ENCODE data around the gene CFD. TPM values are rescaled to one million over a fixed set of nuclear protein-coding genes. Genes with fewer than 3 reads are reported as not detected.

CFD gene
- total RNA-seq, 2 donors from 2014 or later, result 134 to 825 TPM

GRCh38 chr19:812049-812746, 47.3 kb upstream of the CFD start:
- ATAC-seq (no peak), DNase-seq (no peak)
- TF ChIP-seq POLR2A (IDR thresholded peaks at IDR 0.05), result no peak
- no peak for TF ChIP-seq CTCF (IDR thresholded peaks at IDR 0.05)
- Histone ChIP-seq H3K9me3 (no peaks in the 10 kb centered on the region), H3K4me1 (no peaks in the 10 kb centered on the region), H3K27me3 (no peaks in the 10 kb centered on the region), H3K4me3 (no peak overlapping the region), H3K36me3 (replicated peaks in 1 of 2; ENCODE audit: insufficient read depth in 1 of 2, low read depth in 2 of 2) (peaks cover 24 to 34% of the 10 kb centered on the region in 2 donors), H3K27ac (no peak overlapping the region)
- intact Hi-C loops (cut with DNase I), result no loop called here
- 92% methylated on average over 31 to 61 of the region's 80 CpGs for WGBS, 2 donors

GRCh38 chr19:812747-813218, 46.7 kb upstream of the CFD start:
- ATAC-seq (no peak), DNase-seq (no peak)
- 87 to 100% methylated on average over 1 to 9 of the region's 72 CpGs for WGBS, 2 donors
- Histone ChIP-seq H3K4me1 (no peaks in the 10 kb centered on the region), H3K9me3 (no peaks in the 10 kb centered on the region), H3K4me3 (no peak overlapping the region), H3K27ac (no peak overlapping the region), H3K27me3 (no peaks in the 10 kb centered on the region), H3K36me3 (replicated peaks in 1 of 2; ENCODE audit: insufficient read depth in 1 of 2, low read depth in 2 of 2) (peaks cover 18 to 29% of the 10 kb centered on the region in 2 donors)
- TF ChIP-seq CTCF (IDR thresholded peaks at IDR 0.05) (no peak), POLR2A (IDR thresholded peaks at IDR 0.05) (no peak)
- intact Hi-C loops (cut with DNase I), result no loop called here

GRCh38 chr19:813219-814151, 46.0 kb upstream of the CFD start:
- Histone ChIP-seq H3K36me3 (replicated peaks in 1 of 2; ENCODE audit: insufficient read depth in 1 of 2, low read depth in 2 of 2) (peaks cover 11 to 24% of the 10 kb centered on the region in 2 donors), H3K27me3 (no peaks in the 10 kb centered on the region), H3K9me3 (no peaks in the 10 kb centered on the region), H3K4me1 (no peaks in the 10 kb centered on the region), H3K27ac (no peak overlapping the region), H3K4me3 (no peak overlapping the region)
- DNase-seq, result no peak
- TF ChIP-seq CTCF (IDR thresholded peaks at IDR 0.05), result no peak
- TF ChIP-seq POLR2A (IDR thresholded peaks at IDR 0.05), result no peak
- no peak for ATAC-seq
- 93 to 97% methylated on average over 23 to 50 of the region's 87 CpGs for WGBS, 2 donors
- intact Hi-C loops (cut with DNase I), result no loop called here

- Histone ChIP-seq H3K4me1 (no peaks in the 10 kb centered on the region), H3K27me3 (no peaks in the 10 kb centered on the region), H3K4me3 (no peak overlapping the region), H3K36me3 (replicated peaks in 1 of 2; ENCODE audit: insufficient read depth in 1 of 2, low read depth in 2 of 2) (peaks cover 10 to 17% of the 10 kb centered on the region in 2 donors), H3K27ac (no peak overlapping the region), H3K9me3 (no peaks in the 10 kb centered on the region)
- DNase-seq (no peak), ATAC-seq (no peak)
- TF ChIP-seq CTCF (IDR thresholded peaks at IDR 0.05), result no peak
- no peak for TF ChIP-seq POLR2A (IDR thresholded peaks at IDR 0.05)
- 87 to 91% methylated on average over 46 to 47 of the region's 49 CpGs for WGBS, 2 donors
- intact Hi-C loops (cut with DNase I), result no loop called here
Observed at GRCh38 chr19:814152-815078, 45.0 kb upstream of the CFD start.

Data from body of pancreas (tissue), 4 donors.